Measurements from ENCODE around the gene SPG7.

DNA sequence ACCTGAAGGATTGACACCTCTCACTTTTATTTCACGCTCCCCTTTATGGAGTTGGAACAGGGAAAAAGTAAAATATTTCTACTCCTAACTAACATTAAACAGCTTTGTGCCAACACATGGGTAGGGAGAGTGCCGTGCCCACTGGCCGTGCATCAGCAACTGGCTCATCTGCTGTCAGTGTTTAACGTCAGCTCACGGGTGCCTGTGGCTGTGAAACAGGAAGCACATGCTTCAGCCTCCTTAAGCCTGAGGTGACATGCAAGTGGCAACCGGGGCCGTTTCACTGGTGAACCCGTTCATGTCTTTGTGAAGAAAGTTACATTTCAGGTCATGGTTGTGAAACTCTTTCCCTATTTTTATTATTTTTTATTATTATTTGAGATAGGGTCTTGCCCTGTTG, 3.2 kb downstream of the SPG7 start:
- TF ChIP-seq, protein P1, sequence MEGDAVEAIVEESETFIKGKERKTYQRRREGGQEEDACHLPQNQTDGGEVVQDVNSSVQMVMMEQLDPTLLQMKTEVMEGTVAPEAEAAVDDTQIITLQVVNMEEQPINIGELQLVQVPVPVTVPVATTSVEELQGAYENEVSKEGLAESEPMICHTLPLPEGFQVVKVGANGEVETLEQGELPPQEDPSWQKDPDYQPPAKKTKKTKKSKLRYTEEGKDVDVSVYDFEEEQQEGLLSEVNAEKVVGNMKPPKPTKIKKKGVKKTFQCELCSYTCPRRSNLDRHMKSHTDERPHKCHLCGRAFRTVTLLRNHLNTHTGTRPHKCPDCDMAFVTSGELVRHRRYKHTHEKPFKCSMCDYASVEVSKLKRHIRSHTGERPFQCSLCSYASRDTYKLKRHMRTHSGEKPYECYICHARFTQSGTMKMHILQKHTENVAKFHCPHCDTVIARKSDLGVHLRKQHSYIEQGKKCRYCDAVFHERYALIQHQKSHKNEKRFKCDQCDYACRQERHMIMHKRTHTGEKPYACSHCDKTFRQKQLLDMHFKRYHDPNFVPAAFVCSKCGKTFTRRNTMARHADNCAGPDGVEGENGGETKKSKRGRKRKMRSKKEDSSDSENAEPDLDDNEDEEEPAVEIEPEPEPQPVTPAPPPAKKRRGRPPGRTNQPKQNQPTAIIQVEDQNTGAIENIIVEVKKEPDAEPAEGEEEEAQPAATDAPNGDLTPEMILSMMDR (IDR thresholded peaks at IDR 0.05; ENCODE audit: low read depth, low read length): no peak
- no peak for TF ChIP-seq MYC (IDR thresholded peaks at IDR 0.05; ENCODE audit: low read depth, low read length)
- TF ChIP-seq POLR2A (IDR thresholded peaks at IDR 0.05; ENCODE audit: extremely low read depth, insufficient read length): no peak

All from NB4 (cell line).